ENCODE data around the gene FARS2. TPM values are rescaled to one million over a fixed set of nuclear protein-coding genes. Genes with fewer than 3 reads are reported as not detected.

Gene FARS2
- total and polyA plus RNA-seq, 9 of the 15 experiments (the other 6 are each of a cell fraction or from before 2014, with no cell fraction given), result 16.5 to 62.2 (median 27.0) TPM

- no peak for TF ChIP-seq TCF7L2 (IDR thresholded peaks at IDR 0.05; ENCODE audit: low read depth, low read length)
- TF ChIP-seq SMARCA5 (IDR thresholded peaks at IDR 0.05), result no peak
- TF ChIP-seq, protein P1, sequence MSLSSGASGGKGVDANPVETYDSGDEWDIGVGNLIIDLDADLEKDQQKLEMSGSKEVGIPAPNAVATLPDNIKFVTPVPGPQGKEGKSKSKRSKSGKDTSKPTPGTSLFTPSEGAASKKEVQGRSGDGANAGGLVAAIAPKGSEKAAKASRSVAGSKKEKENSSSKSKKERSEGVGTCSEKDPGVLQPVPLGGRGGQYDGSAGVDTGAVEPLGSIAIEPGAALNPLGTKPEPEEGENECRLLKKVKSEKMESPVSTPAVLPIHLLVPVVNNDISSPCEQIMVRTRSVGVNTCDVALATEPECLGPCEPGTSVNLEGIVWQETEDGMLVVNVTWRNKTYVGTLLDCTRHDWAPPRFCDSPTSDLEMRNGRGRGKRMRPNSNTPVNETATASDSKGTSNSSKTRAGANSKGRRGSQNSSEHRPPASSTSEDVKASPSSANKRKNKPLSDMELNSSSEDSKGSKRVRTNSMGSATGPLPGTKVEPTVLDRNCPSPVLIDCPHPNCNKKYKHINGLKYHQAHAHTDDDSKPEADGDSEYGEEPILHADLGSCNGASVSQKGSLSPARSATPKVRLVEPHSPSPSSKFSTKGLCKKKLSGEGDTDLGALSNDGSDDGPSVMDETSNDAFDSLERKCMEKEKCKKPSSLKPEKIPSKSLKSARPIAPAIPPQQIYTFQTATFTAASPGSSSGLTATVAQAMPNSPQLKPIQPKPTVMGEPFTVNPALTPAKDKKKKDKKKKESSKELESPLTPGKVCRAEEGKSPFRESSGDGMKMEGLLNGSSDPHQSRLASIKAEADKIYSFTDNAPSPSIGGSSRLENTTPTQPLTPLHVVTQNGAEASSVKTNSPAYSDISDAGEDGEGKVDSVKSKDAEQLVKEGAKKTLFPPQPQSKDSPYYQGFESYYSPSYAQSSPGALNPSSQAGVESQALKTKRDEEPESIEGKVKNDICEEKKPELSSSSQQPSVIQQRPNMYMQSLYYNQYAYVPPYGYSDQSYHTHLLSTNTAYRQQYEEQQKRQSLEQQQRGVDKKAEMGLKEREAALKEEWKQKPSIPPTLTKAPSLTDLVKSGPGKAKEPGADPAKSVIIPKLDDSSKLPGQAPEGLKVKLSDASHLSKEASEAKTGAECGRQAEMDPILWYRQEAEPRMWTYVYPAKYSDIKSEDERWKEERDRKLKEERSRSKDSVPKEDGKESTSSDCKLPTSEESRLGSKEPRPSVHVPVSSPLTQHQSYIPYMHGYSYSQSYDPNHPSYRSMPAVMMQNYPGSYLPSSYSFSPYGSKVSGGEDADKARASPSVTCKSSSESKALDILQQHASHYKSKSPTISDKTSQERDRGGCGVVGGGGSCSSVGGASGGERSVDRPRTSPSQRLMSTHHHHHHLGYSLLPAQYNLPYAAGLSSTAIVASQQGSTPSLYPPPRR (CRISPR knock-in tag; IDR thresholded peaks at IDR 0.05; ENCODE audit: borderline replicate concordance), result no peak
- TF ChIP-seq LCOR (CRISPR knock-in tag; IDR thresholded peaks at IDR 0.05), result no peak
These were observed 439.9 kb downstream of the FARS2 start (continued) for GRCh38 chr6:5701174-5701573.

- intact Hi-C loops (cut with micrococcal nuclease), result no loop called here
- CTCF ChIA-PET (ENCODE audit: low intra/inter-chr PET ratio), result interaction anchor here (0.6 kb wide), 1 partner anchor 988 kb away, joined by 4 read pairs; no protein-coding TSS in a partner anchor
- no peak overlapping the region for H3K27ac ChIP-seq (ENCODE audit: extremely low read depth, low read depth, low read length)
- no peaks in the 10 kb centered on the region for H3K79me2 ChIP-seq (ENCODE audit: control insufficient read depth, insufficient read depth, low read length)
- in situ Hi-C loops (cut with MboI), result no loop called here
- 36% methylated on average over 3 of the region's 3 CpGs for WGBS (ENCODE audit: insufficient coverage, low coverage, missing lambda C conversion rate)
- H3K9ac ChIP-seq (ENCODE audit: insufficient read depth in 1 of 2, low read depth in 2 of 2, low read length in 2 of 2), result no peak overlapping the region
- TF ChIP-seq ZNF766 (CRISPR knock-in tag; conservative IDR thresholded peaks at IDR 0.05) (no peak), SOX6 (IDR thresholded peaks at IDR 0.05) (no peak), ZNF668 (CRISPR knock-in tag; IDR thresholded peaks at IDR 0.05) (no peak)
- no peaks in the 10 kb centered on the region for H3K36me3 ChIP-seq (ENCODE audit: control insufficient read depth, insufficient read depth, low read length)
- ATAC-seq (no peak), DNase-seq (ENCODE audit: extremely low read depth in 1 of 4, low spot score in 3 of 4) (no peak), FAIRE-seq (no peak)
- POLR2A ChIA-PET, result no interaction called here
- no TSS peak for BruUV-seq (replicated peaks)
- H3K9me3 ChIP-seq (replicated peaks; ENCODE audit: control insufficient read depth, insufficient read depth, low read depth, low read length), result no peaks in the 10 kb centered on the region
- H3K9me1 ChIP-seq (ENCODE audit: control insufficient read depth, insufficient read depth, low read length), result no peaks in the 10 kb centered on the region
- H4K20me1 ChIP-seq (replicated peaks; ENCODE audit: control insufficient read depth, insufficient read depth, low read length), result no peaks in the 10 kb centered on the region
- H3K4me1 ChIP-seq (replicated peaks in 1 of 2; ENCODE audit: control insufficient read depth in 2 of 2, insufficient read depth in 2 of 2, low read length in 2 of 2), result peaks cover 0 to 3% of the 10 kb centered on the region in 2 experiments; a peak in 1 of 5 replicates
- no peak overlapping the region for H2AFZ ChIP-seq (ENCODE audit: low read depth, low read length)
- peaks cover 0 to 4% of the 10 kb centered on the region in 2 experiments; a peak in 1 of 5 replicates for H3K27me3 ChIP-seq (ENCODE audit: control insufficient read depth in 2 of 2, insufficient read depth in 2 of 2, low read length in 2 of 2)
- H3K4me2 ChIP-seq (ENCODE audit: insufficient read depth, low read length), result no peak overlapping the region
- no peak overlapping the region for H3K4me3 ChIP-seq
These were observed 443.4 kb downstream of the FARS2 start for GRCh38 chr6:5704708-5705107.
